ENCODE measurements around the gene LTB.
A peak's percentile ranks its signal among the peaks of the same experiment; 100 is the strongest.

Gene LTB

GRCh38 chr6:31541658-31542521, 40.3 kb downstream of the LTB start, which contains the start of gene DDX39B:
TSS of gene DDX39B (minus strand) at chr6:31542003. CDS start at chr6:31540532, 1,471 bp downstream.
- TF ChIP-seq FOXM1 (IDR thresholded peaks at IDR 0.05; ENCODE audit: borderline replicate concordance, low read depth) (peak; percentile 42; the same call in 1 of the 2 replicates), USF1 (IDR thresholded peaks at IDR 0.05) (no peak), ZBTB7A (IDR thresholded peaks at IDR 0.05; ENCODE audit: low read depth) (no peak), MAX (IDR thresholded peaks at IDR 0.05) (peak; percentile 92), TAF1 (IDR thresholded peaks at IDR 0.05; ENCODE audit: low read depth) (peak; percentile 99), EP300 (IDR thresholded peaks at IDR 0.05; ENCODE audit: borderline replicate concordance) (no peak), EGR1 (IDR thresholded peaks at IDR 0.05) (no peak), YY1 (IDR thresholded peaks at IDR 0.05; ENCODE audit: low read depth) (peak; percentile 94), TCF12 (IDR thresholded peaks at IDR 0.05; ENCODE audit: low read depth) (peak; percentile 37; the same call in 1 of the 2 replicates), REST (IDR thresholded peaks at IDR 0.05; ENCODE audit: low read depth) (no peak), TEAD4 (IDR thresholded peaks at IDR 0.05) (peak; percentile 39; the same call in 1 of the 2 replicates), CEBPB (IDR thresholded peaks at IDR 0.05) (no peak; the same call in 1 of the 2 replicates), CREB1 (IDR thresholded peaks at IDR 0.05; ENCODE audit: low read depth) (no peak)

GRCh38 chr6:31541059-31541657, 41.1 kb downstream of the LTB start:
- TF ChIP-seq TEAD4 (IDR thresholded peaks at IDR 0.05) (peak; percentile 17; the same call in 1 of the 2 replicates), MAX (IDR thresholded peaks at IDR 0.05) (no peak)

- no peak for TF ChIP-seq CREB1 (IDR thresholded peaks at IDR 0.05; ENCODE audit: low read depth)
- no peak for TF ChIP-seq CEBPB (IDR thresholded peaks at IDR 0.05)
- TF ChIP-seq TCF12 (IDR thresholded peaks at IDR 0.05; ENCODE audit: low read depth): no peak
- TF ChIP-seq FOXM1 (IDR thresholded peaks at IDR 0.05; ENCODE audit: borderline replicate concordance, low read depth): no peak
- TF ChIP-seq EP300 (IDR thresholded peaks at IDR 0.05; ENCODE audit: borderline replicate concordance): no peak
- TF ChIP-seq TEAD4 (IDR thresholded peaks at IDR 0.05): no peak
- no peak for TF ChIP-seq MAX (IDR thresholded peaks at IDR 0.05)
- no peak for TF ChIP-seq EGR1 (IDR thresholded peaks at IDR 0.05)
- no peak for TF ChIP-seq YY1 (IDR thresholded peaks at IDR 0.05; ENCODE audit: low read depth)
- no peak for TF ChIP-seq RAD21 (IDR thresholded peaks at IDR 0.05; ENCODE audit: low read depth)
- TF ChIP-seq ZBTB7A (IDR thresholded peaks at IDR 0.05; ENCODE audit: low read depth): no peak
- TF ChIP-seq USF1 (IDR thresholded peaks at IDR 0.05): no peak
- no peak for TF ChIP-seq NFIC (IDR thresholded peaks at IDR 0.05)
- no peak for TF ChIP-seq TAF1 (IDR thresholded peaks at IDR 0.05; ENCODE audit: low read depth)
- TF ChIP-seq REST (IDR thresholded peaks at IDR 0.05; ENCODE audit: low read depth): no peak
These were observed 41.6 kb downstream of the LTB start for GRCh38 chr6:31540640-31541039.

- TF ChIP-seq YY1 (IDR thresholded peaks at IDR 0.05; ENCODE audit: low read depth): no peak
- no peak for TF ChIP-seq USF1 (IDR thresholded peaks at IDR 0.05)
- no peak for TF ChIP-seq MAX (IDR thresholded peaks at IDR 0.05)
- TF ChIP-seq CEBPB (IDR thresholded peaks at IDR 0.05): no peak
- TF ChIP-seq EP300 (IDR thresholded peaks at IDR 0.05; ENCODE audit: borderline replicate concordance): no peak
- no peak for TF ChIP-seq TCF12 (IDR thresholded peaks at IDR 0.05; ENCODE audit: low read depth)
- no peak for TF ChIP-seq FOXM1 (IDR thresholded peaks at IDR 0.05; ENCODE audit: borderline replicate concordance, low read depth)
- no peak for TF ChIP-seq TEAD4 (IDR thresholded peaks at IDR 0.05)
- no peak for TF ChIP-seq RAD21 (IDR thresholded peaks at IDR 0.05; ENCODE audit: low read depth)
- no peak for TF ChIP-seq REST (IDR thresholded peaks at IDR 0.05; ENCODE audit: low read depth)
These were observed 43.3 kb downstream of the LTB start for GRCh38 chr6:31538805-31539400.

All from Ishikawa (cell line).